HL-60/S4 (cell line): Measurements from ENCODE around the gene MAN1C1.

ENCODE experiments used
- in situ Hi-C: fragments of 300-500 bp; cut with MboI; formaldehyde crosslinking; loops from 2 replicates; pipeline ENCODE4 v1.14.3; 2022; ENCODE audit warnings: low sequenced_read_pairs

MAN1C1 gene

GRCh38 chr1:25810341-25811299, 194.0 kb downstream of the MAN1C1 start:
- in situ Hi-C loops = loop anchor here (25.0 kb wide), 1 partner anchor 948 kb away; no protein-coding TSS in a partner anchor

GRCh38 chr1:25811384-25812082, 194.9 kb downstream of the MAN1C1 start:
- in situ Hi-C loops = loop anchor here (25.0 kb wide), 1 partner anchor 949 kb away; no protein-coding TSS in a partner anchor

GRCh38 chr1:25813071-25813733, 196.6 kb downstream of the MAN1C1 start:
- in situ Hi-C loops = loop anchor here (25.0 kb wide), 1 partner anchor 951 kb away; no protein-coding TSS in a partner anchor

GRCh38 chr1:25813734-25814471, 197.3 kb downstream of the MAN1C1 start:
- in situ Hi-C loops = loop anchor here (25.0 kb wide), 1 partner anchor 952 kb away; no protein-coding TSS in a partner anchor

- in situ Hi-C loops = loop anchor here (25.0 kb wide), 1 partner anchor 952 kb away; no protein-coding TSS in a partner anchor
Observed at GRCh38 chr1:25814549-25815087, 198.0 kb downstream of the MAN1C1 start.

GRCh38 chr1:25815208-25816111, 198.9 kb downstream of the MAN1C1 start:
- in situ Hi-C loops = loop anchor here (25.0 kb wide), 1 partner anchor 953 kb away; no protein-coding TSS in a partner anchor

- in situ Hi-C loops = loop anchor here (25.0 kb wide), 1 partner anchor 954 kb away; no protein-coding TSS in a partner anchor
Observed at GRCh38 chr1:25816112-25816718, 199.6 kb downstream of the MAN1C1 start.

GRCh38 chr1:25817840-25818501, 201.4 kb downstream of the MAN1C1 start:
- in situ Hi-C loops = loop anchor here (25.0 kb wide), 1 partner anchor 956 kb away; no protein-coding TSS in a partner anchor

GRCh38 chr1:25818569-25818968, 202.0 kb downstream of the MAN1C1 start:
- in situ Hi-C loops = loop anchor here (25.0 kb wide), 1 partner anchor 956 kb away; no protein-coding TSS in a partner anchor

- in situ Hi-C loops = loop anchor here (25.0 kb wide), 1 partner anchor 957 kb away; no protein-coding TSS in a partner anchor
Observed at GRCh38 chr1:25819491-25820246, 203.1 kb downstream of the MAN1C1 start, which contains the start of gene MTFR1L. Gene MTFR1L, plus strand, starts transcription at chr1:25819954. Its CDS starts 3,151 bp downstream, at chr1:25823105.

- in situ Hi-C loops = loop anchor here (25.0 kb wide), 1 partner anchor 958 kb away; no protein-coding TSS in a partner anchor
Observed at GRCh38 chr1:25820247-25821111, 203.9 kb downstream of the MAN1C1 start.

GRCh38 chr1:25821112-25821476, 204.5 kb downstream of the MAN1C1 start:
- in situ Hi-C loops = loop anchor here (25.0 kb wide), 1 partner anchor 959 kb away; no protein-coding TSS in a partner anchor

- in situ Hi-C loops = loop anchor here (25.0 kb wide), 1 partner anchor 959 kb away; no protein-coding TSS in a partner anchor
Observed at GRCh38 chr1:25821630-25822091, 205.1 kb downstream of the MAN1C1 start.

- in situ Hi-C loops = no loop called here
Observed at GRCh38 chr1:25825605-25826004, 209.0 kb downstream of the MAN1C1 start.

GRCh38 chr1:25826571-25826970, 210.0 kb downstream of the MAN1C1 start:
- in situ Hi-C loops = no loop called here
